Testis (tissue), 2 donors: ENCODE results near the gene CNTN4.

Experiments
- POLR2A ChIP-seq: fragments of 450-650 bp; IDR thresholded peaks from one replicate; pipeline ENCODE4 v1.6.1; 2017; ENCODE audit warnings: antibody characterized with exemption, mild to moderate bottlenecking, moderate library complexity
- TF ChIP-seq, protein P1 (sequence below), 3 experiments: fragments of 450-650 bp in 2 of 3; fragments of 200-600 bp in 1 of 3; sonication (generic) in 1 of 3; IDR thresholded peaks; one replicate each; pipeline ENCODE4 v1.5.1; 2016 to 2019; ENCODE audit warnings: antibody characterized with exemption in 3 of 3, mild to moderate bottlenecking in 2 of 3, moderate library complexity in 1 of 3

- TF ChIP-seq, protein P1, sequence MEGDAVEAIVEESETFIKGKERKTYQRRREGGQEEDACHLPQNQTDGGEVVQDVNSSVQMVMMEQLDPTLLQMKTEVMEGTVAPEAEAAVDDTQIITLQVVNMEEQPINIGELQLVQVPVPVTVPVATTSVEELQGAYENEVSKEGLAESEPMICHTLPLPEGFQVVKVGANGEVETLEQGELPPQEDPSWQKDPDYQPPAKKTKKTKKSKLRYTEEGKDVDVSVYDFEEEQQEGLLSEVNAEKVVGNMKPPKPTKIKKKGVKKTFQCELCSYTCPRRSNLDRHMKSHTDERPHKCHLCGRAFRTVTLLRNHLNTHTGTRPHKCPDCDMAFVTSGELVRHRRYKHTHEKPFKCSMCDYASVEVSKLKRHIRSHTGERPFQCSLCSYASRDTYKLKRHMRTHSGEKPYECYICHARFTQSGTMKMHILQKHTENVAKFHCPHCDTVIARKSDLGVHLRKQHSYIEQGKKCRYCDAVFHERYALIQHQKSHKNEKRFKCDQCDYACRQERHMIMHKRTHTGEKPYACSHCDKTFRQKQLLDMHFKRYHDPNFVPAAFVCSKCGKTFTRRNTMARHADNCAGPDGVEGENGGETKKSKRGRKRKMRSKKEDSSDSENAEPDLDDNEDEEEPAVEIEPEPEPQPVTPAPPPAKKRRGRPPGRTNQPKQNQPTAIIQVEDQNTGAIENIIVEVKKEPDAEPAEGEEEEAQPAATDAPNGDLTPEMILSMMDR (IDR thresholded peaks at IDR 0.05) = no peak
- no peak for TF ChIP-seq POLR2A
These were observed 257.8 kb downstream of the CNTN4 start for GRCh38 chr3:2356298-2356950.
